NT2/D1 (cell line): ENCODE results near the gene DCP1B.

Source experiments
- SUZ12 ChIP-seq: IDR thresholded peaks from 2 replicates; pipeline ENCODE4 v1.6.1; 2011; ENCODE audit not compliant: insufficient read length, insufficient read depth; ENCODE audit errors: extremely low read depth
- YY1 ChIP-seq: IDR thresholded peaks from 2 replicates; pipeline ENCODE4 v1.6.1; 2011; ENCODE audit not compliant: insufficient read length, insufficient read depth
- ZNF274 ChIP-seq: IDR thresholded peaks from 2 replicates; pipeline ENCODE4 v1.6.1; 2011; ENCODE audit warnings: mild to moderate bottlenecking, low read depth, low read length

DNA sequence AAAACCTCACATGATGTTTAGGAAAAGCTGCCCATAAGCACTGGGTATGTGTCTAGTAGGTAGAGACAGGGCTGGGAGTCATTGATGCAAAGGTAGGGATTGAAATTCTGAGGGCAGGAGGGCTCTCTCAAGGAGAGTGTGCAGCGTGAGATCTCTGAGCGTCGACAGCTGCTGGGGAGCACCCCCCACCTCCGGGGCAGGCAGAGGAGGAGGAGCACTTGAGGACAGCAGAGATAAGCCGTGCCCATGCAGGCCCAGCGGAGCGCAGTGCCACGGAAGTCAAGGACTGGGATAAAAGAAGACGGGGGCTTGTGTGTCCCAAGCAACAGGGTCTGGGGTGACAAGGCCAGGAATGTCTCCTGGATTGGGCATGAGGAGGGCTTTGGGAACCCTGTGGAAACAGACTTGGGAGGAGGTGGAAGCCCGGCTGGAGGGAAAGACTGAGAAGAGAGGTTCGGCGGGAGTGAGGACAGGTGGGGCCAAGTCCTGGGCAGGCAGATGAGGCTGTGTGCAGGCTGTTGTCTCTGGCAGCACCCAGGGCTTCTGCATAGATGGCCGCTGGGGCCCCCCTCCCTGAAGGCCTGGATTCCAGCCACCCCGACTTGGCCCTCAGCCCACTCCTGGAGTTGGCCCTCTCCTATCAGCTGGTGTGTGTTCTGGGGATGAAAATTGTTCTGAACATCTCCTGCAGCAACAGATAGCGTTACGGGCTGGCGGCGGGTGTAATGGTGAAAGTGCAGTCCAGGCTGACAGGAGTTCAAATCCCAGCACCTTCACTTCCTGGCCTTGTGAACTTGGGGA is 87.7 kb downstream of the DCP1B start:
- TF ChIP-seq ZNF274 (no peak), YY1 (no peak), SUZ12 (no peak)
